Measurements from ENCODE around the gene LRP2BP. TPM values are rescaled to one million over a fixed set of nuclear protein-coding genes. Genes with fewer than 3 reads are reported as not detected.

LRP2BP gene
- total and polyA plus RNA-seq, 8 donors, result 0.47 to 6.4 (median 5.7) TPM

DNA sequence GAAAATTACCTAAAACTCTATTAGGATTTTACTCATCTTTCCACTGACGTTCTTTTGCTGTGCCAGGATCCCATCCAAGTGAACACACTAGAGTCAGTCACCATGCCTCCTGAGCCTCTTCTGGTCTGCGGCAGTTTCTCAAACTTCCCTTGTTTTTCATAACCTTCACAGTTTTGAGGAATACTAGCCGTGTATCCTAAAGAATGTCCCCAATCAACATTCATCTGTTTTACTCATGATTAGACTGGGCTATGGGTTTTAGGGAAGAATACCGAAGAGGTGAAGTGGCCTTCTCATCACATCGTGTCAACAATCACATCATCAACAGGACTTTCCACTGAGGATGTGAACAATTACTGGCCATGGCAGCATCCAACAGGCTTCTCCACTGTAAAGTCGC is 4.8 kb downstream of the LRP2BP start:
- H3K9me3 ChIP-seq, result no peaks in the 10 kb centered on the region
- H3K27ac ChIP-seq, result no peak overlapping the region
- intact Hi-C loops (cut with DNase I), result loop anchor here in 1 of 2 donors (10.0 kb wide), 1 partner anchor 176 kb away; no protein-coding TSS in a partner anchor
- DNase-seq, result no peak
- TF ChIP-seq, protein P1, sequence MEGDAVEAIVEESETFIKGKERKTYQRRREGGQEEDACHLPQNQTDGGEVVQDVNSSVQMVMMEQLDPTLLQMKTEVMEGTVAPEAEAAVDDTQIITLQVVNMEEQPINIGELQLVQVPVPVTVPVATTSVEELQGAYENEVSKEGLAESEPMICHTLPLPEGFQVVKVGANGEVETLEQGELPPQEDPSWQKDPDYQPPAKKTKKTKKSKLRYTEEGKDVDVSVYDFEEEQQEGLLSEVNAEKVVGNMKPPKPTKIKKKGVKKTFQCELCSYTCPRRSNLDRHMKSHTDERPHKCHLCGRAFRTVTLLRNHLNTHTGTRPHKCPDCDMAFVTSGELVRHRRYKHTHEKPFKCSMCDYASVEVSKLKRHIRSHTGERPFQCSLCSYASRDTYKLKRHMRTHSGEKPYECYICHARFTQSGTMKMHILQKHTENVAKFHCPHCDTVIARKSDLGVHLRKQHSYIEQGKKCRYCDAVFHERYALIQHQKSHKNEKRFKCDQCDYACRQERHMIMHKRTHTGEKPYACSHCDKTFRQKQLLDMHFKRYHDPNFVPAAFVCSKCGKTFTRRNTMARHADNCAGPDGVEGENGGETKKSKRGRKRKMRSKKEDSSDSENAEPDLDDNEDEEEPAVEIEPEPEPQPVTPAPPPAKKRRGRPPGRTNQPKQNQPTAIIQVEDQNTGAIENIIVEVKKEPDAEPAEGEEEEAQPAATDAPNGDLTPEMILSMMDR (IDR thresholded peaks at IDR 0.05), result no peak
- H3K4me1 ChIP-seq, result peaks cover 0 to 11% of the 10 kb centered on the region in 2 donors
- ATAC-seq, result no peak
- no peaks in the 10 kb centered on the region for H3K36me3 ChIP-seq
- no peaks in the 10 kb centered on the region for H3K27me3 ChIP-seq
- H3K4me3 ChIP-seq, result no peak overlapping the region

DNA sequence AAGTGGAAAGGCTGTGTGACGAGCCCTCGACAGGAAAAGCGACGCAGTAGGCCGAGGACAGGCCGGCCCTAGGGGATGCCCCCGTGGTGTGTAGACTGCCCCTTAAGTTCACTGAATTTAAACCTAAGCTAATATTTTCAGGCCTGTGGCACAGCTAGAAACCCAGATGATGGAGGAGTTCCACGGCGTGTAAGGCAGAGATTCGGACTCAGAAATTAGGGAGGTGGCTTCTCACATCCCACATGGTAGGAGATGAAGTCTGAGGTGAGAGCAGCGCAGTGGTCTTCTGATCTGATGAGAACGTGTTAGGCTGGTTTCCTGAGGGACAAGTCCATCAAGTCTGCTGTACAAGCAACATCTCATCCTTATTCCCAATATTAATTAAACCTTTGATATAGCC is 7.8 kb downstream of the LRP2BP start:
- DNase-seq (no peak), ATAC-seq (no peak)
- H3K4me3 ChIP-seq, result no peak overlapping the region
- H3K4me1 ChIP-seq, result peaks cover 0 to 5% of the 10 kb centered on the region in 2 donors
- intact Hi-C loops (cut with DNase I), result no loop called here
- no peaks in the 10 kb centered on the region for H3K9me3 ChIP-seq
- H3K36me3 ChIP-seq, result no peaks in the 10 kb centered on the region
- peaks cover 0 to 14% of the 10 kb centered on the region in 2 donors for H3K27me3 ChIP-seq
- TF ChIP-seq, protein P1 (IDR thresholded peaks at IDR 0.05), result no peak
- no peak overlapping the region for H3K27ac ChIP-seq

DNA sequence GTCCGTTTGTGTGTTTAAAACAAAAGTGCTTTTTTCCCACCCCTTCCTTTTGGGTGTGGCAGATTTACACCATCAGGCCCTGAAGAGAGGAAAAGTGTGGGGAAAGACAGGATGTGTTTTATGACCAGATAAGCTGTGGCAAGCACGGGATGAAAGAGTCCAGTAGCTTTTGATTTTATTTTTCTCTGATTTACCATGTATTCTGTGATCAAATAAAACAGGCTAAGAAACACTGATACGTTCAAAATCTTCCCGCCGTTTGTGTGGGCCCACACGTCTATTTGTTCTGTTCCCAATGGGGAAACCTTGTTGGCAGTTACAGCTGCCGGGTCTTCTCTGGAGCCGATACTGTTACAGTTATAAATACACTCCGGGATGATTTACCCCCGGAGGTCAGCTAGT is 10.8 kb downstream of the LRP2BP start:
- H3K27ac ChIP-seq, result peak overlapping the region in 1 of 2 donors; percentile 53
- H3K4me1 ChIP-seq, result peaks cover 0 to 11% of the 10 kb centered on the region in 2 donors
- intact Hi-C loops (cut with DNase I), result no loop called here
- peak in 1 of 4 donors; percentile 38 for DNase-seq
- H3K27me3 ChIP-seq, result peaks cover 0 to 14% of the 10 kb centered on the region in 2 donors
- TF ChIP-seq, protein P1 (IDR thresholded peaks at IDR 0.05), result no peak
- no peak for ATAC-seq
- no peaks in the 10 kb centered on the region for H3K36me3 ChIP-seq
- H3K9me3 ChIP-seq, result no peaks in the 10 kb centered on the region
- H3K4me3 ChIP-seq, result no peak overlapping the region

DNA sequence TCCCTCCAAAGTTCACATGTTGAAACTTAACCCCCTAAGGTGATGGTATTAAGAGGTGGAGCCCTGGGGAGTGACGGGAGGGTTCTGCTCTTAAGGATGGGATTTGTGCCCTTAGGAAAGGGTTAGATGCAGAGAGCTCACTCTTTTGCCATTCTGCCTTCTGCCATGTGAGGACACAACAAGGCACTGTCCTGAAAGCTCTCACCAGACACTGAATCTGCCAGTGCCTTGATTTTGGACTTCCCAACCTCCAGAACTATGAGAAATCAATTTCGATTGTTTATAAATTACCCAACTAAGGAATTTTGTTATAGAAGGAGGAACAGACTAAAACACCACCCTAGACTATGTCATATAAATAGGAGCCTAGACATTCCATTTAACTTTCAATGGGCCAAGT is 11.7 kb downstream of the LRP2BP start:
- Histone ChIP-seq H3K9me3 (no peaks in the 10 kb centered on the region), H3K27ac (peak overlapping the region; percentile 53 to 55), H3K4me3 (no peak overlapping the region), H3K27me3 (peaks cover 0 to 14% of the 10 kb centered on the region in 2 donors), H3K36me3 (no peaks in the 10 kb centered on the region), H3K4me1 (peaks cover 0 to 11% of the 10 kb centered on the region in 2 donors)
- ATAC-seq (no peak), DNase-seq (no peak)
- intact Hi-C loops (cut with DNase I), result no loop called here
- TF ChIP-seq, protein P1 (IDR thresholded peaks at IDR 0.05), result no peak

DNA sequence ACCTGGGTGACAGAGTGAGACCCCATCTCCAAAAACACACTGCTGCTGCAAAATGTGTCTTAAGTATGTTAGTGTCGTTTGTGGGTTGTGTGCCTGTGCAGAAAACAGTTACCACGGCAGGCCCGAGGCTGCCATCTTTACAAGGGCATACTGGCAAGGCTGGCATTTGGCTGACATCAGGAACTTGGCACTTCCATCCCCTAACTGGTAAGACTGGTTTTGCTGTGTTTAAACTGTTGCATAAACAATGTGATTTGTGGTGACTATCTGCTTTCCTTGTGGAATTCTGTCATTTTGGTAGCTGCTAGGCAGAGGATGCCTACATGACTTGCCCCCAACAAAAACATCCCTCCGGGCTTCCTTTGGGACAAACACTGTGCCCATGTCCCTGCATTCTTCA is 12.3 kb downstream of the LRP2BP start:
- peak; percentile 56 for ATAC-seq
- no peak overlapping the region for H3K4me3 ChIP-seq
- TF ChIP-seq, protein P1 (IDR thresholded peaks at IDR 0.05), result no peak
- H3K4me1 ChIP-seq, result peaks cover 0 to 11% of the 10 kb centered on the region in 2 donors
- H3K27ac ChIP-seq, result peak overlapping the region in 1 of 2 donors; percentile 55
- intact Hi-C loops (cut with DNase I), result no loop called here
- peaks cover 0 to 14% of the 10 kb centered on the region in 2 donors for H3K27me3 ChIP-seq
- no peaks in the 10 kb centered on the region for H3K9me3 ChIP-seq
- DNase-seq, result no peak
- H3K36me3 ChIP-seq, result peaks cover 0 to under 1% of the 10 kb centered on the region in 2 donors

All from left lung (tissue), 10 donors.